ENCODE measurements around the gene DGKD. TPM values are rescaled to one million over a fixed set of nuclear protein-coding genes. Genes with fewer than 3 reads are reported as not detected.

Gene DGKD
- total and polyA plus RNA-seq, 5 experiments from 2014 or later = 29.3 to 315 (median 44.5) TPM

DNA sequence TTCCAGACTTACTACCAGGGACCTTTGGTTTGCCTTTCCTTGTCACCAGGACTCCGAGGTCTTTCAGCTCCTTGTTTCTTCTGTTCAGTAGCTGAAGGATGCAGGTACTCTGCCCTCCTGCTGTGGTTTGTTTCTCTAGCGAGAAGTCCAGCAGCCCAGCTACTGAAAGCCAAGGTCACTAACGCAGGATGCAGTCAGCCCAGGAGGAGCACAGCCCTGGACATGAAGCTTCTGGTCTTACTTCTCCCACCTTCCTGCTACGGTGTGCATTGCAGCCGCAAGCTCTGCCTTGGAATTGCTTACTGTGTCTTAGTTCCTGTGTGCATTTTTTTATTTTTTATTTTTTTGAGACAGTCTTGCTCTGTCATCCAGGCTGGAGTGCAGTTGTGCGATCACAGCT lies 62.4 kb downstream of the DGKD start:
- H3K4me1 Mint-ChIP-seq = peaks cover 51 to 99% (median 93%) of the 10 kb centered on the region in 4 donors
- H3K27ac Mint-ChIP-seq = peak overlapping the region in 7 of 10 donors; percentile 28 to 97 (median 88)
- peaks cover 0 to 2% (median 0%) of the 10 kb centered on the region in 9 donors for H3K9me3 Mint-ChIP-seq
- DNase-seq (no peak), ATAC-seq (no peak)
- no peaks in the 10 kb centered on the region for H3K27me3 Mint-ChIP-seq
- H3K36me3 Mint-ChIP-seq = peaks cover 2 to 29% (median 2%) of the 10 kb centered on the region in 3 donors
- H3K4me3 Mint-ChIP-seq = no peak overlapping the region
- POLR2A ChIA-PET = interaction anchor here (13.7 kb wide), 1 partner anchor 13 kb away, joined by 292 read pairs; no protein-coding TSS in a partner anchor

DNA sequence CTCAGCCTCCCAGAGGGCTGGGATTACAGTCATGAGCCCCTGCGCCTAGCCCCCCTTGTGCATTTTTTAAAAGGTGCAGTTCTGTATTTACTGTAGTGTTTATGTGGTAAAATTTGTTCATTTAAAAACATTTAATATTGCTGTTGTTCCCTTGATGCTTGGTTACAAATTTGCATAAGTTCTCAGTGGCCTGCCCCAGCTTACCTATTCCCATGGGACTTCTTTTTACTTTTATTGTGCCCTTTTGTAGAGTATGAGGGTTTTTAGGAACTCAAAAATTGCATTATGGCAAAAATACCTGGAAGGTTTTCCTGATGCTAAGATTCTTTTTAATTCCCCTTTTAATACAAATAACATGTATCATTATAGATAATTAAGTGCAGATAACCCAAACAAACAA lies 63.0 kb downstream of the DGKD start:
- peaks cover 0 to 28% (median 2%) of the 10 kb centered on the region in 3 donors for H3K36me3 Mint-ChIP-seq
- no peaks in the 10 kb centered on the region for H3K27me3 Mint-ChIP-seq
- peak overlapping the region in 5 of 10 donors; percentile 11 to 96 (median 33) for H3K4me3 Mint-ChIP-seq
- DNase-seq (no peak), ATAC-seq (no peak)
- POLR2A ChIA-PET = interaction anchor here (3.2 to 13.7 kb wide), 3 partner anchors 13 to 149 kb away, joined by 19 to 292 read pairs (median 49); no protein-coding TSS in a partner anchor
- peak overlapping the region in 9 of 10 donors; percentile 79 to 99 (median 96) for H3K27ac Mint-ChIP-seq
- H3K4me1 Mint-ChIP-seq = peaks cover 57 to 100% (median 96%) of the 10 kb centered on the region in 4 donors
- peaks cover 0 to 2% (median 0%) of the 10 kb centered on the region in 9 donors for H3K9me3 Mint-ChIP-seq

DNA sequence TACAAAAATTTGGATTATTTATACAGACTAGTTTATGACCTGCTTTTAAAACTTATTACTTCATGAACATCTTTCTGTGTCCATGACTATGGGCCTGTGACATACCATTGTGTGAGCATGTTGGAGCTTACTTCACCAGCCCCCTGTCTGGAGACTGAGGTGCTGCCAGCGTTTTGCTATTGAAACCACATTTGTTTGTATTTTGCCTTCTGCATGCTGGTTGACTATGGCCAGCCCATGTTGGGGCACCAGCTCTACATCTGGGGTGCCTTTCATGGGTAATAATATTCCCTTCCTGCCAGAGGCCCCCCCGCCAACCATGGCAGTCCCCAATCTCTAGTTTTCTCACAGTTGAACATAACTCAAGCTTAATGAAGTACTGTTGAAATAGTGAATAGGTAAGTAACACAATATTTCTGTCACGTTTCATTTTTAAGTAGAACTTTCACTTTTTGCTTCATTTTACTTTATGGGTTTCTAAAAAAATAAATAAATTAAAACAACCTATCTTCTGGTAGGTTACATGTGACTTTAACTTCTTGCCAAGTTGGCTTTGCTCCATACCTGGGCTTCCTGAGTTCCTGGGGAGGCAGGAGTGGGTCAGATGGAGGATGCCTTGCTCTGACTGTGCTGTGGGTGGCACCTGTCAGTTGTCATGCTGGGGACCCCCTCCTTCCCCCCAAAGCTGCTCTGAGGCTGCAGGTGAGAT lies 63.9 kb downstream of the DGKD start:
- Mint-ChIP-seq H3K27me3 (no peaks in the 10 kb centered on the region), H3K9me3 (peaks cover 0 to 2% (median 0%) of the 10 kb centered on the region in 9 donors), H3K36me3 (peaks cover 0 to 22% (median 2%) of the 10 kb centered on the region in 3 donors), H3K4me1 (peaks cover 58 to 100% (median 98%) of the 10 kb centered on the region in 4 donors), H3K4me3 (peak overlapping the region; percentile 87 to 96 (median 90)), H3K27ac (peak overlapping the region; percentile 94 to 99 (median 96))
- POLR2A ChIA-PET = interaction anchor here (1.0 to 13.7 kb wide), 11 partner anchors 14 to 150 kb away, joined by 3 to 292 read pairs (median 5); partner anchors contain the start of gene DGKD
- DNase-seq (peak in 1 of 10 donors; percentile 15), ATAC-seq (no peak)

DNA sequence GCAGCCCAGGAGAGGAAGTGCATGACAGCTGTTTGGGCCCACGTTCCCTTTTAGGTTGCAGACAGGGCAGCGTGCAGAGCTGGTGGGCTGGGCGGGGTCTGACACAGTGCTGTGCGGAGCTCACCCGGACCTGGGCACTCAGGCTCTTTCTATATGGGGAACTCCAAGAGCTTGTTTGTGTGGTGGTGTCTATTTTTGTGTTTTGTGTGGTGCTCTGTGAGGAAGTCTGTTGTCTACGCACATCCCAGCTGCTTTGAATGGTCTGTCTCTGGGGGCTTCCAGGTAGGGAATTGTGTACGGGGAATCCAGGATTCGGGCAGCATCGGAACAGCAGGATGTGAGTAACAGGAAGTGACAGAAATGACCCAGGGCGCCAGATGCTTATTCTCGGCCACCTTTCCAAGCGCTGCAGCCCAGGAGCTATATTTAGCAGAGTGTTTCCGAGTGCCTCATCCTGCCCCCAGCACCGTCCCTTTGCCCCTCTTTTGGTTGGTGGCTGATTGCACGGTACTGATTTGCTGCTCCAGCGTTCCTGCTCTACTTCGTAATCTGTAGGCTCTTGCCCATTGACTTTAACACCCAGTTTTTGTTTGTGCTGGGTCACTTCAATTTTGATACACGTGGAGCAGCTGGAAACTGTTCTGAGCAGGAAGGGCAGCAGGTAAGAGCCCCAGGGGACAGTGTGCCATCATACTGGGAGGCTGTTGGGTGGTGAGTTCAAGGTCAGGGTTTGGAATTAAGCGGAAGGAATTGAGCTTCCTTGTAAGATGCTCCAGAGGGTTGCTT lies 64.7 kb downstream of the DGKD start:
- Mint-ChIP-seq H3K27ac (peak overlapping the region; percentile 94 to 99 (median 96)), H3K4me1 (peaks cover 56 to 100% (median 98%) of the 10 kb centered on the region in 4 donors), H3K9me3 (no peaks in the 10 kb centered on the region), H3K27me3 (no peaks in the 10 kb centered on the region), H3K36me3 (peaks cover 0 to 18% (median 2%) of the 10 kb centered on the region in 3 donors), H3K4me3 (peak overlapping the region; percentile 87 to 96 (median 90))
- peak; percentile 64 to 75 for ATAC-seq
- POLR2A ChIA-PET = interaction anchor here (1.0 to 13.7 kb wide), 18 partner anchors 10 to 1060 kb away, joined by 3 to 292 read pairs (median 4); partner anchors contain the start of gene DGKD
- DNase-seq = peak; percentile 45 to 82 (median 58)

DNA sequence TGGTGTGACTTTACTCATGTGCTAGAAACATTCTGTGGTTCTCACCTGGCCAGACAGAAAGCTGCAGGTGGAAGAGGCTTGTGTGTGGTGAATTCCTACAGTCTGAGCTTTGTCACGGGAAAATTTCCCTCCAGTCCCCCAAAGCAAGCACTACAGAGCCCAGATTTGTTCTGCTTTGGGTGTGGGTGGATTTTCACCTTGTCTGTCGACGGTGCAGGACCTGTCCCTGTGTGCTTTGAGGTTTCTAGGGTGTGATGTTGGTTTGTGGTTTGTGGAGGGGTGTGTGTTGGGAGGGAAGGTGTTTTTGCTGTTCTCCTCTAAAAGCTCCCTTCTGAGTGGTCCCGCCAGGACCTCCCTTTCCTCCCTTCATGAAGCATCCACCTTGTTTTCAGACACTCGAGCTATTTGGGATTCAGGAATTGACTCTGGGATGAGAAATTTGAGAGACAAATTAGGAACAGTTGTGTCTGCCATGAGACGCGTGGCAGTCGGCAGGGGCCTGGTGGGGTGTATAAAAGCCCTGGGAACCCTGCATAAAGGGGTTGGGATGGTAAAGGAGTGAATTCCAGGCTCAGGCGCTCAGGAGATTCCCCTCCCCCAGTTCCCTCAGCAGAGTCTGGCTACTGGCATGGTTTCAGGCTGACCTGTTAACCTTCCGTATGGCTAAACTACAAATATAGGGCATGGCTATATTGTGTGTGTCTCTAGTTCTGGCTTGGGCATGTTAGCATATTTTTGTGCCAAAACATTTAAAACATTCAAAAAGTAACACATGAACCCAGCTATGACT lies 65.5 kb downstream of the DGKD start:
- no peaks in the 10 kb centered on the region for H3K27me3 Mint-ChIP-seq
- H3K27ac Mint-ChIP-seq = peak overlapping the region; percentile 94 to 99 (median 96)
- peak in 7 of 10 donors; percentile 33 to 72 (median 52) for DNase-seq
- peak; percentile 9 to 47 for ATAC-seq
- peaks cover 56 to 100% (median 98%) of the 10 kb centered on the region in 4 donors for H3K4me1 Mint-ChIP-seq
- peaks cover 0 to 15% (median 4%) of the 10 kb centered on the region in 3 donors for H3K36me3 Mint-ChIP-seq
- POLR2A ChIA-PET = interaction anchor here (1.0 to 13.7 kb wide), 16 partner anchors 9 to 1060 kb away, joined by 3 to 292 read pairs (median 4); no protein-coding TSS in a partner anchor
- H3K4me3 Mint-ChIP-seq = peak overlapping the region; percentile 87 to 96 (median 90)
- no peaks in the 10 kb centered on the region for H3K9me3 Mint-ChIP-seq

DNA sequence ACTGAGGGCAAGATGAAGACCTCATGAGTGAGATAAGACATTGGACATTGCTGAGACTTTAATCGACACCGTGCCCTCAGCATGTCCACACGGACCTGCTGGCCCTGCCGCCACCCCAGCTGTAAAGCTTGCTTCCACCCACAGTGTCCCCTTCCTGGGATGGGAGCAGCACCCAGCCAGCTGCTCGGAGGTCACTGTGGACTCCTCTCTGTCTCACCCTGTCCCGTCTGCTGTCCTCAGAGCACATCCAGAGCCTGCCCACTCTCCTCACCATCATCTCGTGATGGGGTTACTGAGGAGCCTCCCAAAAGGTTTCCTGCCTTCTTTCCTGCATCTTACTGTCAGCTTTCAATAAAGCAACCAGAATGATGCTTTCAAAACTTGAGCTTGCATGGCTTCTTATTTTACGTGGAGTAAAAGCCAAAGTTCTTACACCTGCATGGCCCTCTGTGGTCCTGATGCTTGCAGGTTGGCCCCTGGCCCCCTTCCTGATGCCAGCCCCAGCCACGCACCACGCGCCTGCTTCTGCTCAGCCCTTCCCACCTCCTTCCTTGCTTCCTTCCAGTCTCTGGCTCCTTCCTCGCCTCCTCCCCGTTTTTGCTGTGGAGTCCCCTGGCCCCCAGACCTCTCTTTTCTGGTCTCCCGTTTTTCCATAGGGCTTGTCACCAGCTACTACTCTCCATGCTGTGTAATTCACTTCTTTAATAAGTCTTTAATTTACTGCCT lies 67.0 kb downstream of the DGKD start:
- POLR2A ChIA-PET = interaction anchor here (0.6 to 13.7 kb wide), 10 partner anchors 7 to 178 kb away, joined by 3 to 292 read pairs (median 10); no protein-coding TSS in a partner anchor
- Mint-ChIP-seq H3K27me3 (no peaks in the 10 kb centered on the region), H3K4me1 (peaks cover 54 to 96% (median 94%) of the 10 kb centered on the region in 4 donors), H3K36me3 (peaks cover 0 to 18% (median 9%) of the 10 kb centered on the region in 3 donors), H3K4me3 (peak overlapping the region; percentile 87 to 96 (median 90)), H3K27ac (peak overlapping the region; percentile 94 to 99 (median 96)), H3K9me3 (no peaks in the 10 kb centered on the region)
- no peak for ATAC-seq
- DNase-seq = no peak

DNA sequence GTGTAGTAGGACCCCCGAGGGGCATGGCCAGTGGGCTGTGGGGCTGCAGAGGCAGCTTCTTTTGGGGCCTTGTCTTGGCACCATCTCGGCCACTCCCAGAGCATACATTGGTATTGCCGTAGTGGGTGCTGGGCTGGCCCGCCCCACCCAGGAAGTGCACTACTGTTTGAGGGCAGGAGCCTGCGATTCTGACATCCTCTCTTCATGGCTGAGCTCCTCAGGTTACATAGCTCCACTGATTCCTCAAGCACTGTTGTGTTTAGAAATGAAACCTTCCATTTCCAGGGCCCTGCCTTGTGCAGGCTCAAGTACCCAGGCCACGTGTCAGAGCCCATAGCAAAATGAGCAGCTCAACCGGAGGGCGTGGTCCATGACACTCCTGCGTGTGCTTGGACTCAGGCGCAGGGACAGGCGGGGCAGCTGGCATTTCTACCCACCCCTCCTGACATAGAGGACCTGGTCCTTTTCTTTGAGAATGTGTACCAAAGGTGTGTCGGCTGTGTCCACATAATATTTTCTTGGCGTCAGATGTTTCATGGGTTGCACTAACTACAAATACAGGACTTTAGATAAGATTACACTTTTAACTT lies 67.9 kb downstream of the DGKD start:
- Mint-ChIP-seq H3K4me3 (peak overlapping the region; percentile 87 to 96 (median 90)), H3K9me3 (no peaks in the 10 kb centered on the region), H3K4me1 (peaks cover 58 to 98% (median 95%) of the 10 kb centered on the region in 4 donors), H3K27ac (peak overlapping the region; percentile 91 to 99 (median 96)), H3K27me3 (no peaks in the 10 kb centered on the region), H3K36me3 (peaks cover 4 to 19% (median 14%) of the 10 kb centered on the region in 3 donors)
- peak; percentile 51 to 84 (median 64) for DNase-seq
- POLR2A ChIA-PET = interaction anchor here (0.6 to 13.7 kb wide), 8 partner anchors 8 to 154 kb away, joined by 3 to 292 read pairs (median 10); no protein-coding TSS in a partner anchor
- ATAC-seq = peak; percentile 71 to 80

DNA sequence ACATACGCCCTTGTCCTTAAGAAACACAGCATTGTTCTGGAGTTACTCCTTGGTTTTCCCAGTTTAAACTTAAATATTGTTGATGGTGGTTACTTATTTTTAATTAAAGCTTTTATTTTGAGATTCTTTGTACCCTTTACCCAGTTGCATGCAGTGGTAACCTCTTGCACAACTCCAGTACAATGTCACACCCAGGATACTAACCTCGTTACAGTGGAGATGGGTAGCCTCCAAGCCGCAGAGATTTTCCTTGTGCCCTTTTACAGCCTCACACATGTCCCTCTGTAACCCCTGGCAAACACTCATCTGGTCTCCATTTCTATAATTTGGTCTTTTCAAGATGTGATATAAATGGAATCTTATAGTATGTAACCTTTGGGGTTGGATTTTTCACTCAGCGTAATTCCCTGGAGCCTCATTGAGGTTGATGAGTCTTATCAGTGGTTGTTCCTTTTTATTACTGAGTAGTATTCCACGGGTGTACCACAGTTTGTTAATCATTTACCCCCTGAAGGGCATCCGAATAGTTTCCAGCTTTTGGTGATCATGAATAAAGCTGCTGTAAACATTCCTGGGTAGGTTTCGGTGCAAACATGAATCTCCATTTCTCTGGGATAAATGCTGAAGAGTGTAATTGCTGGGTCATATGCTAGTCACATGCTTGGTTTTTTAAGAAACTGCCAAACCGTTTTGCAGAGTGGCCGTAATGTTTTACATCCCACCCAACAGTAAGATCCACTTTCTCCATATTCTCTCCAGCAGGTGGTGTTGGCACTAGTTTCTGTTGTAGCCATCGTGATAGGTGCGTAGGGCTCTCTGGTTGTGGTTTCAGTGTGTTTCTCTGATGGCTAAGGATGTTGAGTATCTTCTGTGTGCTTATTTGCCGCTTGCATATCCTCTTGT lies 68.6 kb downstream of the DGKD start:
- peaks cover 63 to 98% (median 95%) of the 10 kb centered on the region in 4 donors for H3K4me1 Mint-ChIP-seq
- H3K36me3 Mint-ChIP-seq = peaks cover 4 to 27% (median 12%) of the 10 kb centered on the region in 3 donors
- peak in 1 of 2 donors; percentile 22 for ATAC-seq
- H3K27me3 Mint-ChIP-seq = no peaks in the 10 kb centered on the region
- peak overlapping the region; percentile 60 to 96 (median 88) for H3K4me3 Mint-ChIP-seq
- POLR2A ChIA-PET = interaction anchor here (0.6 to 13.7 kb wide), 11 partner anchors 9 to 155 kb away, joined by 3 to 292 read pairs (median 6); partner anchors contain the start of gene DGKD
- peak overlapping the region; percentile 91 to 99 (median 96) for H3K27ac Mint-ChIP-seq
- DNase-seq = peak in 2 of 10 donors; percentile 46 to 62
- H3K9me3 Mint-ChIP-seq = no peaks in the 10 kb centered on the region

DNA sequence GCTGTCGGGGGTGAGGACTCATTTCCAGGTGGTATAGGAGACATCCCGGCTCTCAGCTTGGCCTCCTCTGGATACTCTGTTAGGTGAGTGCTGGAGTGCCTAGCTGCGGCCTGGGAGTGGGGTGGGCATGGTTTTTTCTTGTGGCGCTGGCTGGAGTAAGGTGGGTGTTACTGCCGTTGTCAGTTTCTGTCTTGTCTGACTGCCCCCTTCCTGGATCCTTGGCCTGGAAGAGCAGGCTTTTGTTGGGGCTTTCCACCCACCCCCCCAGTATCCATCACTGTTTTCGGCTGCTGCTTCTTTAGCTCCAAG lies 69.2 kb downstream of the DGKD start:
- H3K27ac Mint-ChIP-seq = peak overlapping the region; percentile 91 to 99 (median 96)
- peaks cover 4 to 31% (median 12%) of the 10 kb centered on the region in 3 donors for H3K36me3 Mint-ChIP-seq
- ATAC-seq = no peak
- H3K9me3 Mint-ChIP-seq = no peaks in the 10 kb centered on the region
- POLR2A ChIA-PET = interaction anchor here (1.1 to 13.7 kb wide), 6 partner anchors 18 to 70 kb away, joined by 3 to 292 read pairs (median 4); partner anchors contain the start of gene DGKD
- H3K4me1 Mint-ChIP-seq = peaks cover 63 to 98% (median 95%) of the 10 kb centered on the region in 4 donors
- no peaks in the 10 kb centered on the region for H3K27me3 Mint-ChIP-seq
- DNase-seq = no peak
- H3K4me3 Mint-ChIP-seq = peak overlapping the region; percentile 46 to 96 (median 88)

Data from naive thymus-derived CD8-positive, alpha-beta T cell (primary cell).